GM23338 (cell line): ENCODE results near the gene HCAR1.
"Not testable (repeated sequence)": the region's sequence is repeated elsewhere in the genome, so short reads cannot be mapped to it uniquely, and the experiment has no call there.

Source experiments
- EZH2 ChIP-seq: fragments of 200-600 bp; sonication (generic); IDR thresholded peaks from one replicate; pipeline ENCODE4 v1.8.0; 2017; ENCODE audit warnings: antibody characterized with exemption, mild to moderate bottlenecking, low read depth; ENCODE audit not compliant: unreplicated experiment
- EZH2phosphoT487 ChIP-seq: fragments of 200-600 bp; sonication (generic); IDR thresholded peaks from one replicate; pipeline ENCODE4 v1.8.1; 2018; ENCODE audit warnings: antibody characterized with exemption; ENCODE audit not compliant: unreplicated experiment
- JUNB ChIP-seq: IDR thresholded peaks from one replicate; pipeline ENCODE4 v1.6.1; 2016; ENCODE audit warnings: antibody characterized with exemption; ENCODE audit not compliant: unreplicated experiment
- NANOG ChIP-seq: IDR thresholded peaks from 2 replicates; pipeline ENCODE4 v1.6.1; 2016; ENCODE audit warnings: antibody characterized with exemption, borderline replicate concordance
- POLR2AphosphoS5 ChIP-seq: IDR thresholded peaks from 2 replicates; pipeline ENCODE4 v1.6.1; 2016; ENCODE audit warnings: antibody characterized with exemption, low read depth
- TF ChIP-seq, protein P1 (sequence below), 2 experiments: fragments of 200-600 bp in 1 of 2; sonication (generic) in 1 of 2; conservative IDR thresholded peaks; 2 replicates each; pipeline versions ENCODE4 v1.5.1 to v1.6.1; 2016 to 2017; ENCODE audit warnings: antibody characterized with exemption in 2 of 2, low read depth in 2 of 2, mild to moderate bottlenecking in 2 of 2, moderate library complexity in 1 of 2
- TF ChIP-seq, protein P2 (sequence below): IDR thresholded peaks from 2 replicates; pipeline ENCODE4 v1.6.1; 2016; ENCODE audit warnings: antibody characterized with exemption

DNA sequence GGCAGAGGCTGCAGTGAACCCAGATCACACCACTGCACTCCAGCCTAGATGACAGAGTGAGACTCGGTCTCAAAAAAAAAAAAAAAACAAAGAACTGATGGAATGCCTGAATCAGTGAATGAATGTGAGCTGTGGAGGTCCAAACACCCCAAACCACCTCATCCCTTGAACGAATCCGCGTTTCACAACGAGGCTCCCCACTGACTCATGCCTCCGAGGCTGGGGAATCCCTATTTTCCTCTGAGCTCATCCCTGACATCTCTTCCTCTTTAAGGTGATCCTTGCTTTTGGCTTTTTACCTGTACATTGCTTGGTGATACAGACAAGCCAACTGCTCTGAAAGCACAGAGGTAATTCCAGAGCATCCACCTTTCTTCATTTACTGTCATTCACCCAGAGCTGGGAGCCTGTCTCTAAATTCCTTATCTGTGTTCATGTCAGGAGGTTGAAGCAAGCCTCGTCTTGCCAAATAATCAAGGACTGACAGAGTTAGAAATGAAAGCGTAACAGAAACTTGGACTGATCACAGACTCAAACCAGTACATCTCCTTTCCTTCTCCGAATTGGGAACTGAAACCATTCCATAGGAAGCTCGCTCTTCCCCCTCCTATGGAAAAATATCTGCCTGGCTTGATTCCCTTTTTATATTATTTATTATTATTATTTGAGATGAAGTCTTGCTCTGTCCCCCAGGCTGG is 17.0 kb downstream of the HCAR1 start:
- TF ChIP-seq, protein P1, sequence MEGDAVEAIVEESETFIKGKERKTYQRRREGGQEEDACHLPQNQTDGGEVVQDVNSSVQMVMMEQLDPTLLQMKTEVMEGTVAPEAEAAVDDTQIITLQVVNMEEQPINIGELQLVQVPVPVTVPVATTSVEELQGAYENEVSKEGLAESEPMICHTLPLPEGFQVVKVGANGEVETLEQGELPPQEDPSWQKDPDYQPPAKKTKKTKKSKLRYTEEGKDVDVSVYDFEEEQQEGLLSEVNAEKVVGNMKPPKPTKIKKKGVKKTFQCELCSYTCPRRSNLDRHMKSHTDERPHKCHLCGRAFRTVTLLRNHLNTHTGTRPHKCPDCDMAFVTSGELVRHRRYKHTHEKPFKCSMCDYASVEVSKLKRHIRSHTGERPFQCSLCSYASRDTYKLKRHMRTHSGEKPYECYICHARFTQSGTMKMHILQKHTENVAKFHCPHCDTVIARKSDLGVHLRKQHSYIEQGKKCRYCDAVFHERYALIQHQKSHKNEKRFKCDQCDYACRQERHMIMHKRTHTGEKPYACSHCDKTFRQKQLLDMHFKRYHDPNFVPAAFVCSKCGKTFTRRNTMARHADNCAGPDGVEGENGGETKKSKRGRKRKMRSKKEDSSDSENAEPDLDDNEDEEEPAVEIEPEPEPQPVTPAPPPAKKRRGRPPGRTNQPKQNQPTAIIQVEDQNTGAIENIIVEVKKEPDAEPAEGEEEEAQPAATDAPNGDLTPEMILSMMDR (conservative IDR thresholded peaks at IDR 0.05; ENCODE audit: low read depth in 2 of 2): not testable (repeated sequence)
- TF ChIP-seq EZH2, JUNB, EZH2phosphoT487, POLR2AphosphoS5, NANOG: not testable (repeated sequence)
- TF ChIP-seq, protein P2, sequence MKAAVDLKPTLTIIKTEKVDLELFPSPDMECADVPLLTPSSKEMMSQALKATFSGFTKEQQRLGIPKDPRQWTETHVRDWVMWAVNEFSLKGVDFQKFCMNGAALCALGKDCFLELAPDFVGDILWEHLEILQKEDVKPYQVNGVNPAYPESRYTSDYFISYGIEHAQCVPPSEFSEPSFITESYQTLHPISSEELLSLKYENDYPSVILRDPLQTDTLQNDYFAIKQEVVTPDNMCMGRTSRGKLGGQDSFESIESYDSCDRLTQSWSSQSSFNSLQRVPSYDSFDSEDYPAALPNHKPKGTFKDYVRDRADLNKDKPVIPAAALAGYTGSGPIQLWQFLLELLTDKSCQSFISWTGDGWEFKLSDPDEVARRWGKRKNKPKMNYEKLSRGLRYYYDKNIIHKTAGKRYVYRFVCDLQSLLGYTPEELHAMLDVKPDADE: not testable (repeated sequence)
